HG03558 (cell line): Measurements from ENCODE around the gene KCNK13.
"Not testable (repeated sequence)": the region's sequence is repeated elsewhere in the genome, so short reads cannot be mapped to it uniquely, and the experiment has no call there.

ENCODE experiments used
- ATAC-seq: cut with Tn5 transposase; IDR thresholded peaks from one replicate; pipeline ENCODE4 v1.9.1; 2021; ENCODE audit warnings: moderate number of reproducible peaks; ENCODE audit not compliant: unreplicated experiment; ENCODE audit errors: extremely low read depth

The KCNK13 gene

GRCh38 chr14:90060312-90060964 is 1.4 kb upstream of the KCNK13 start:
- ATAC-seq, result peak; percentile 51

DNA sequence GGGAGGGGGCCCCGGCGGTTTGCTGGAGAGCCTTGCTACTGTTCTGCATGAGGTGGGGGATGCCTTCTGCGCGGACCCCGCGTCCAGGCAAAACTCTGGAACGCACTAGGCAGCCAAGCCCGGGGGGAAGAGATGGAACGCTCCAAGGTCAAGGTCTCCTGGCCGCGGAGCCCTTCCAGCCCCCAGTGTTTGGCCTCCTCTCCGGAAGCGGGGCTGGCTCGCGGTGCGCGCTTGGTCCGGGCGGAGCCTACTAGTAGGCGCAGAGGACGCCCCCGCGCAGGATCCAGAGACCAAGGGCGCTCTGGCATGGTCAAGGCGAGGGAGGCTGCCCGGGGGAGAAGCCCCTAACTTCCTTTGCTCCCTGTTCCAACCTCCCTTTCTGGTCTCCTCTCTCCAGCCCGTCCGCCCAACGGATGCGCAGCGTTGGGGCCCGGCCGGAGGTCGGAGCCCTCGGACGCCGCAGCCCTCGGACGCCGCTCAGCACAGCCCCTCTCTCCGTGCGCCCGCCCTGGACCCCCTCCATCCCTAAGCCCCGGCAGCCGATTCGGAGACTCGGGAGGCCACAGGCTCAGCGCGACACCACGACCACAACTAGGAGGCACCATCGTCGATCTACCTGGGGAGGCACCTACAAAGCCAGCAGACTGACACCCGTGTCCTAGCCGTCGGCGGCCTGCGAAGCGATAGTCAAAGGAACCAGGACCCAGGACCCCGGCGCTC is 669 bp upstream of the KCNK13 start:
- no peak for ATAC-seq

DNA sequence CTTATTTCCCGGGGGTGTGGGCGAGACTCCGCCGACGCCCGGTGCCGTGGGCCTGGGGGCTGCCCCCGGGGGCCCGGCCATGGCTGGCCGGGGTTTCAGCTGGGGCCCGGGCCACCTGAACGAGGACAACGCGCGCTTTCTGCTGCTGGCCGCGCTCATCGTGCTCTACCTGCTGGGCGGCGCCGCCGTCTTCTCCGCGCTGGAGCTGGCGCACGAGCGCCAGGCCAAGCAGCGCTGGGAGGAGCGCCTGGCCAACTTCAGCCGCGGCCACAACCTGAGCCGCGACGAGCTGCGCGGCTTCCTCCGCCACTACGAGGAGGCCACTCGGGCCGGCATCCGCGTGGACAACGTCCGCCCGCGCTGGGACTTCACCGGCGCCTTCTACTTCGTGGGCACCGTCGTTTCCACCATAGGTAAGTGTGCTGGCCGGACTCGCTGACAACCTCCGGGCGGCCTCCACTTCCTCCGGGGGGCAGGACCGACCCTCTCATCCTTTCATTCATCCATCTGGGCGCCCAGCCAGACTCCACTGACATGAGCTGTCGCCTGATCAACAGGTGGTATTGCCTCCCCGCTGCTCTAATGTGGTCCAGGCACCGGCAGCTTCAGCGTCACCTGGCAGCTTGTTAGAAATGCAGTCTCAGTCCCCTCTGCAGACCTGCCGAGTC is 467 bp downstream of the KCNK13 start:
- ATAC-seq, result no peak

DNA sequence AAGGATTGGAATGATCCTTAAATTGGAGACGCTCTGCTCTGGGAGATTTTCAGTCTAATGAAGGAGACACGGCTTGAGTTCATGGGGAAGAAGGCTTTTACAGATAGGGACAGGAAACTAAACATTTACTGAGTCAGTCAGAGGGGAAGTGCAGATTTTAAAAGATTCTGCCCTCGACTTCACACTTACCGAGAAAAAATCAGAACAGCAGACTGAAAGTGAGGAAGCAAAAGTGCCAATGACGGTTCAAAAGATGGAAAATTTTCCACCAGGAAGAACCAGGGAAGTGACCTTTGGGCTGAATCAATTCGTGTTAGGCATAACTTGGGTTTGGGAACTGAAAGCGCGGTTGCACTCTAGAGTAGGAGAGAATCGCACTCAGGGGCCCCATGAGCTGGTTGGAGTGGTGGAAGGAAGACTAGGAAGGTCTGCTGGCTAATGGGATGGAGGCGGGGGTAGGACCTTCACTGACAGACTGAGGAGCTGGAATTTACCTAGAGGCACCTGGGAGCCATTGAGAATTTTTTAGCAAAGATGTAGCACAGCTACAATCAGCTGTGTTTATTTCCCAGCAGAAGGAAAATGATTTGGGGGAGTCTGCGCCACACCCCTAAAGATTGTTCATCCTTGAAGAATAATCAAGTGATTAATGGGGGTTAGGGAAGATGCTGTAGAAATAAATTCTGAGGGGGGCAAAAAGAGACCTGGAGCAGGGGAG is 1.2 kb downstream of the KCNK13 start:
- ATAC-seq, result no peak

DNA sequence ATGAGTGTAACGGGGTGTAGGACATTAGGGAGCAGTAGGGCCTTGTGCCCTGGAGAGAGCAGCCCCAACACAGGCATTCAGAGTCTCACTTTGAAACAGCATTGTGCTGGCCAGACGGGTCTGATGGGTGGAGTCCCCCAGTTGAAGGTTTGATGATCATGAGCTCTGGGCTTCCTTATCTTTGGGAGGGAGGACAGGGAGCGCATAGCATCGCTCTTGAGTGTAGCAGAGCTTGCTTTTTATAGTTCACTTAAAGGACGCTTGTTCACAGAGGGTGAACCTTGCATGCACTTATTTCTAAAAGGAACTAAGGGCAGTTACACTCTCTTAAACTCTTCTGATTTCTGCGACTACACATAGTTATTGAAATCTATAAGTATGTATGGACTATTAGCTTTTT is 10.6 kb downstream of the KCNK13 start:
- no peak for ATAC-seq

GRCh38 chr14:90079576-90079975 is 17.8 kb downstream of the KCNK13 start:
- no peak for ATAC-seq

GRCh38 chr14:90087433-90087832 is 25.6 kb downstream of the KCNK13 start:
- ATAC-seq, result no peak

GRCh38 chr14:90088176-90088575 is 26.4 kb downstream of the KCNK13 start:
- ATAC-seq, result no peak

- not testable (repeated sequence) for ATAC-seq
Observed at GRCh38 chr14:90089486-90089885, 27.7 kb downstream of the KCNK13 start.

GRCh38 chr14:90091393-90091792 is 29.6 kb downstream of the KCNK13 start:
- no peak for ATAC-seq

DNA sequence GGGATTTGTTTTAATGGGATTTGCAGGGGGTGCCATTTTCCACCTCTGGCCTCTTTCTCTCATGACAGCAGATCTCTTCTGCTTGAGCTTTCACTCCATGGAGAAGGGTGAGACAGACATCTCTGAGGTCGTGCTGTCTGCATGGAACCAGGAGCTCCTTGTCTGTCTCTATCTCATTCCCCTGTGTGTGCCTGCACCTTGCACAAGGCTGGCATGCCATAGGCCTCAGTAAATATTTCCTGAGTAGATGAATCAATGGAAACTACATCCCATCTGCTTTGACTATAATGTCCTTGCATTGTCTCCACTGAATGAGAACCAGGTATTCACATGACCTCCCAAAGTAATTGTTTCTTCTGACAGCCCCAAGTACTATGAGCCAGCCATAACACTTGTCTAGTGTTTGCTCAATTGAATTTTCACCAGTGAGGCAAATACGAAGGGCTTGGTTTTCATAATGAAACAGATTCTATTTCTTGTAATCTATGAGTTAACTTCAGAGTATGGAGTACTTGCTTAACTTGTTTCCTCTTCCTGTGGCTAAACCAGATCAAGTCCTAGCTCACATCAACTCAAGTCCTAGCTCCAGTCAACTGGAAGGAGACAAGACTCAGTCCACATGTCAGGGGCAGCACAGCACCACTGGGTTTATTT is 32.3 kb downstream of the KCNK13 start:
- no peak for ATAC-seq

DNA sequence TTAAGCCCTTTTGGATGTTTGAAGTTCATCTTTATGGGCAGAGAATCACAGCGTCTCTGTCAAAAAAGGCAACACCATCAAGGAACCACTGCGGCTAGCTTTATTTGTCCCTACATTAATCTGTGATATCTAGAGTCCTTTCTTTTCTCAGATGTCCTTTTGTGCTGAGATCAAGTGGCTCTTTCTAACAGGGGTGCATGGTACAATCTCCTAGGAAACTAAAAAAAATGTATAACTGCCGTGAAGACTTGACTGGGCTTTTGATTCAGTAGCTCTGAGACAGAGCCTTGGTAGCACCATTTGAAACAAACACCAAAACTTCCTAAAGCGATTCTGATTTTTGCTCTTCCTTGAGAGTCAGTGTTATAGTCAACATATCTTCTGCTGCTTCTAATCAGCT is 33.3 kb downstream of the KCNK13 start:
- ATAC-seq, result no peak

DNA sequence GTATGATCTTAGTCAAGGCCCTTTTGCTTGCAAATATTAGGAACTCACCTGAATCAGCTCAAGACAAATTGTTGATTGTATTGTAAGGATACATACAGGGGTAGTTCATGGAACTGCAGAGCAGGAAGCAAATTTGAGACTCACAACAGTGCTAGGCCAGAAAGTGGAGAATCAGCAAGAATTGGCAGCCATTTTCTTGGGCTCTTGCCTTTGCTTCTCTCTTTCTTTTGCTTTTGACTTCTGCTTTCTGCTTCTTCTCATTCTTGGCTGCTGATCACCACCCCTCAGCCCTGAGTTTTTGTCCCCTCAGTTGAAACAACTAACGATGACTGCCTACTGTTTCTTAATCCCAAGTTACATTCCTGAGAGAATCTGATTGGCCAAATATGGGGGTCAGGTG is 34.8 kb downstream of the KCNK13 start:
- ATAC-seq, result no peak

DNA sequence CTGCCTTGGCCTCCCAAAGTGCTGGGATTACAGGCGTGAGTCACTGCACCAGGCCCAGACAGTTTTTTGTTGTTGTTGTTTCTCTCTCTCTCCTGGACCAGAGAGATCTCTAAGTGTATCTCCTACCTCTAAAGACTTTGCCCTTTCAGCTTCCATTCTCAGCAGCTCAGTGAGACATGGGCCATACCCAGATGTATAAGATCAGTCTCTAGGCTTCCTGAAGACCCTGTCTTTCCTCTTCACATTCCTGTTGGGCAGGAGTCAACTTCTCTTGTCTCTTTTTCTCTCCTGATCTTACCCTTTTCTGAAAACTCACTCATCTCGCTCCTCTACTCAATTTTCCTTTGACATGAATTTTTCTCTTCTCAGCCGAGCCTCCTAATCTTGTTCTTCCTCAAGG is 42.0 kb downstream of the KCNK13 start:
- ATAC-seq, result no peak

- ATAC-seq, result no peak
Observed at GRCh38 chr14:90105756-90106155, 44.0 kb downstream of the KCNK13 start.

GRCh38 chr14:90107789-90108188 is 46.0 kb downstream of the KCNK13 start:
- ATAC-seq, result no peak

DNA sequence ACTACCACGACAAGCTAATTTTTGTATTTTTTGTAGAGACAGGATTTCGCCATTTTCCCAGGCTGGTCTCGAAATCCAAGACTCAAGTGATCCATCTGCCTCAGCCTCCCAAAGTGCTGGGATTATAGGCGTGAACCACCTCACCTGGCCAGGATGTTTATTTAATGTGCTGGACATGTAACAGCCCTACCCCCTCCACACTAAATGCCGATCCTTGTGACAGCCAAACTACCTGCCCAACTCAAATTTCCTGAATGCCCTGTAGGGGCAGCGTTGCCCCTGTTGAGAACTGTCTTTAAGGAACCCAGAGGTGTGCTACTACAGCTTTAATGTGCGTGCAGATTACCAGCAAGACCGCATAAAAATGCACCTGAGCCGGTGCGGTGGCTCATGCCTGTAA is 48.1 kb downstream of the KCNK13 start:
- no peak for ATAC-seq

DNA sequence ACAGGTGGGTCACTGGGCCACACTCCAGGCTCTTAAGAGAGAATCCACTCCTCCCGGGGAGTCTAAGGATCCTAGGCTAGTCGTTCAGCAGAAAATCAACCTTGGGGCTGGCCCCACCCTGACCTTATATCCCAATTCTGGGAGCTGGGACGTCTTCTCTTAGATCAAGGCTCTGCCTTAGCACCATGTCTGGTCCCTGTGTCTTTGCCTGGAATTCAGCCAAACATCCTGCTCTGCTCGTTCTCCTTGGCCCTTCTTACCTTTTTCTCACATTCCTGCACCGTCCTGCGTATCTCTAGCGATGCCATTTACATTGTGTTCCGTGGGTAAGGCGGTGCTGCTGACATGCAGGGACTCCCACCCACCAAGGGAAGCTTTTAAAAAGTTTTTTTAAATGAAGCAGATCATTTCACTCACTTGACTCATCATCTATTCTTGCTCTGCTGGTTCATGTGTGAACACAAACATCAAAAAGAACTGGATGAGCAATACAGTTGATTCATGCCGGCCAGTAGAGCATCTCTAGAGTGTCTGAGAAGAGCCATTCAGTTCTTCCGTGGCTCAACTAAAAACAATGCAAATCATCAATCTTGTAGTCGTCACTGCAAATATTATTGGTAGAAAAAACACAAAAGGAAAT is 50.2 kb downstream of the KCNK13 start:
- ATAC-seq, result no peak

DNA sequence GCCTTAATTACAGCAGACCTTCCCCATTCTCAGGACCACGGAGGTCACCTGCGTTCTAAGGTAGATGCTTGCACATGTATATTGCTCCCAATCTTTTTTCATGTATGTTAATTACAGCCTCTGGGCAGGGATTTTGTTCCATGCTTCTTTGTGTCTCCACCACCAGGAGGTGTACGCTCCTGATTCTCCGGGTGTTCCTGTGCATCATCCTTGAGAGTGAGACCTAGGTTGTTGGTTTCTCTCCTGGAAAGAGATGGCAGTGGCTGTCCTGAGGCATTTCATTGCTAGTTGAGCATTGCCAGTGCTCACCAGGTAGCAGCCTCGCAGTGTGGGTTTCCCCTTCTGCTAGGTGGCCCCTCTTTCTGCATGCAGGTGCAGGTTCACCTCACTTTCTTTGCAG is 52.8 kb downstream of the KCNK13 start:
- ATAC-seq, result no peak

DNA sequence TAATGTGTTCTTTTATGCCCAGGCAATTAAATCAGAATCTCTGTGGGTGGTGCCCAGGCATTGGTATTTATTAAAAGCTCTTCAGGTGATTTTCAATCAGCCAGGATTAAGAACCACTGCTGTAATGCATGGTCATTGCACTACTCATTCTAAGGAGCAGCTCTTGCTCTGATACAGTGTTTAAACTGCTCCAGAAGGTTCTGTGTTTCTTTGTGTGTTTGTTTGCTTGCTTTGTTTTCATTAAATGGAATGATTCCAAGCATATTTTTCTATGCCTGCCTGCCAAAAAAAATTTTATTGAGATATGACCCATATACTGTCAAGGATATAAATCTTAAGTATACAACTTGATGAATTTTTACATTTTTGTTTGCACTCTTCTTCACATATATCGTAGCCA is 54.0 kb downstream of the KCNK13 start:
- no peak for ATAC-seq
